Colonic mucosa (tissue), 4 donors: ENCODE data around the gene AFF4. TPM values are rescaled to one million over a fixed set of nuclear protein-coding genes. Genes with fewer than 3 reads are reported as not detected.

Source experiments
- DNase-seq: peaks from one replicate; pipeline ENCODE4 v3.0.0-alpha.2; 2020
- H3K27ac ChIP-seq: fragments of 200-600 bp; one replicate; pipeline ENCODE4 v1.8.0; 2021
- H3K27me3 ChIP-seq: fragments of 200-600 bp; one replicate; pipeline ENCODE4 v1.8.0; 2021
- H3K36me3 ChIP-seq: fragments of 200-600 bp; one replicate; pipeline ENCODE4 v1.8.0; 2021
- H3K4me1 ChIP-seq: fragments of 200-600 bp; one replicate; pipeline ENCODE4 v1.8.0; 2021; ENCODE audit warnings: mild to moderate bottlenecking
- H3K4me3 ChIP-seq: fragments of 200-600 bp; one replicate; pipeline ENCODE4 v1.8.0; 2021
- H3K9ac ChIP-seq, 2 donors: one replicate each; pipeline ENCODE4 v1.7.0; 2013; ENCODE audit warnings: control low read depth in 2 of 2, low read depth in 2 of 2, low read length in 2 of 2
- H3K9me3 ChIP-seq: fragments of 200-600 bp; one replicate; pipeline ENCODE4 v1.8.0; 2021
- CTCF ChIP-seq: fragments of 200-600 bp; IDR thresholded peaks from one replicate; pipeline ENCODE4 v1.8.0; 2022; ENCODE audit warnings: antibody characterized with exemption, mild to moderate bottlenecking
- intact Hi-C: fragments of 100-400 bp; cut with DNase I; formaldehyde crosslinking; loops from one replicate; pipeline ENCODE4 v1.14.1; 2022
- total RNA-seq, 2 donors: library from RNA; stranded (reverse); fragmentation: NEBNext Ultra II Directional in 1 of 2; extraction: Animal tissue kit (Norgen Biotek cat#: 25700) in 1 of 2; gene quantifications; one replicate each; pipeline ENCODE4 v1.2.1, GENCODE V29; 2021
- donor health status: healthy.
- donor health status: DM: no; HTN: no; CAD: no.
- donor health status: DM: no; HTN: no; CAD: no.

Gene AFF4
- total RNA-seq, 2 donors from 2014 or later, result 42.4 to 75.2 TPM

DNA sequence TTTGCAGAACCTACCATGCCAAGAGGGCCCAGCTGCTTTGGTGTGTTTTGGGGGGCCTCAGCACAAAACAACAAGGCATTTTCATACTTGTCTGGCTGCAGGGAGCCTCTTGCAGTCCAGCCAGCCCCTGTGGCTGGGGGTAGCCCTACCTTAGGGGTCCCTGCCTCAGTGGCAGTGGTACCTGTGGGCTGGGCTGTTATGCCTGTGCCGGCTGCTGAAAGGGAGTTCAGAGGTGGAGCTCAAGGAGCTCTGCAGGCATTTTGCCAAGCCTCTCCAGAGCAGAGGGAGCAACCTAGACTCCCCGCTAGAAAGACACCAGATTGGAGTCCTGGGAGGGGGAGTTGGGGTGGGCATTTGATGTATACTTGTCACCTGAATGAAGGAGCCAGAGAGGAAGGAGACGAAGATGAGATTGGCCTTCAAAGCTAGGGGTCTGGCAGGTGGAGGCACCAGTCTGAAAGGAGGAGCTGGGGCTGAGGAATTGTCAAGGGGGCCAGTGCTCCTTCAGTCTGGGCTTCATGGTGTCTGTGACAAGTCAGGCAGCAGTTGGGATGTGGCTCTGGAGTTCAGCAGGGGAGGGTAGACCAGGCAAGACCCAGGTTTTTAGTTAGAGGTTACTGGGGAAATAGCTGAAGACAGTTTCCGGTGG, 134.5 kb downstream of the AFF4 start:
- no peaks in the 10 kb centered on the region for H3K4me1 ChIP-seq
- H3K4me3 ChIP-seq, result peak overlapping the region; percentile 85
- no peaks in the 10 kb centered on the region for H3K27me3 ChIP-seq
- peak overlapping the region; percentile 93 to 97 for H3K9ac ChIP-seq
- intact Hi-C loops, result loop anchor here (10.0 kb wide), 2 partner anchors 304 to 444 kb away; no protein-coding TSS in a partner anchor
- no peaks in the 10 kb centered on the region for H3K36me3 ChIP-seq
- TF ChIP-seq CTCF, result no peak
- no peaks in the 10 kb centered on the region for H3K9me3 ChIP-seq
- no peak overlapping the region for H3K27ac ChIP-seq
- peak; percentile 45 for DNase-seq

DNA sequence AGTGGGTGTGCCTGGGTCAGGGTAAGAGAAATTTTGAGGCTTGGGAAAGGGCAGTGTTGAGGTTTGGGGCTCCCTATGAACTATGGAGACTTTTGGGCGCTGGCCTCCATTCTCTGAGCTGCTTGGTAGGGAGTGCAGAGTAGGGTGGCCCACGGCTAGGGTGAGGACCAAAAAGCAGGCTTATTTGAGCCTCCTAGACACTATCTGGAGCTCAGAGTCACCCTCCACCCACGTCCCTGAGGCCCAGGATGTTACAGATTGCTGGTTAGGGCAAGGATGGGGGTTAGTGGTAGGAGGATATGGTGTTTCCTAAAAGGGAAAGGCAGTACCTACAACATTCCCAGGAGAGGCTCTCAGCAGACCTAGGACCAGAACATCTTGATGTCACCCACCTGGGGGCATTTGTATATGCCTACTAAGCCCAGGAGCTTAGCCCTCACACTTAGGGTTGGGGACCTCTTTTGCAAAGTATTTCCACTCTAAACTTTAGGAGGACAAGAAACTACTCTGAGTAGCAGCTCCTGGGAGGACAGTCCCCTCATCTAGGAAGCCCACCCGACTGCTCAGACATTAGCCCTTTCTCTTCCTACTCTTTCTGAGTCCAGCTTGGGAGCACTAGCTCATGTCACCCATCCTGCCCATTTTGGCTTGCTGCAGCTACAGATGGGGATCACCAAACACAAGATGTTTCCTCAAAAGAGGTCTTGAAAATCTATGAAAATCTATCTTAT, 135.3 kb downstream of the AFF4 start:
- Histone ChIP-seq H3K27me3 (no peaks in the 10 kb centered on the region), H3K4me1 (no peaks in the 10 kb centered on the region), H3K9ac (no peak overlapping the region), H3K4me3 (no peak overlapping the region), H3K27ac (no peak overlapping the region), H3K36me3 (no peaks in the 10 kb centered on the region), H3K9me3 (no peaks in the 10 kb centered on the region)
- TF ChIP-seq CTCF, result no peak
- DNase-seq, result no peak
- intact Hi-C loops, result loop anchor here (10.0 kb wide), 2 partner anchors 303 to 443 kb away; no protein-coding TSS in a partner anchor

DNA sequence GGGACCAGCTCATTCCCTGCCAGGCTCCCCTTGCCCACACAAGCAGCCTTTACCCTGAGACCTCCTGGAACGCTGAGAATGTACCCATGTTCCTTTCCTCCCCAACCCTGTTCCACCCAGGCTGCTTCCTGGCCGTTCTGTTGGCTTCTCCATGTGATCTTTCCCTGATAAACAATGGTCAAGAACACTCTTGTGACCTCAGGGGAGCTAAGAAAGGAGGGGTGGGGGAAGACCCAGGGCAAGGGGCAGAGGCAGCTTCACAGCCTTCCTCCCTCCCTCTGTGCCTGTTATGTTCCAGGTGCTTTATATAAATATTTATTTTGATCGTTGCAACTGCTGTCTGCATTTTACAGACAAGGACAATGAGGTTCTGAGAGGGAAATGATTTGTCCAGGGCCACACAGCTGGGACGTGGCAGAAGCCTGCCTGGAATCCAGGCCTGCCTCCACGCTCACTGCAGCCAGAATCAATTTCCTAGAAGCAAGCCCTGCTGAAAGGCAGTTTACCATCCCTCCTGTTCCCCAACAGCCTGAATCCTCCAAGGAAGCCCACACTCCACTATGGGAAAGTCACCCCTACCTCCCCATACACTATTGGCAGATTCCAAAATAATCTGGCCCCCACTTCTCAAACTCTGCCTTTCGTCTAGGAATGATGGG, 136.9 kb downstream of the AFF4 start:
- no peak for TF ChIP-seq CTCF
- DNase-seq, result no peak
- no peaks in the 10 kb centered on the region for H3K4me1 ChIP-seq
- no peaks in the 10 kb centered on the region for H3K27me3 ChIP-seq
- H3K9me3 ChIP-seq, result no peaks in the 10 kb centered on the region
- no peak overlapping the region for H3K9ac ChIP-seq
- intact Hi-C loops, result loop anchor here (10.0 kb wide), 2 partner anchors 302 to 442 kb away; no protein-coding TSS in a partner anchor
- no peaks in the 10 kb centered on the region for H3K36me3 ChIP-seq
- H3K27ac ChIP-seq, result no peak overlapping the region
- H3K4me3 ChIP-seq, result no peak overlapping the region

GRCh38 chr5:132825834-132826391, 137.5 kb downstream of the AFF4 start:
- no peaks in the 10 kb centered on the region for H3K4me1 ChIP-seq
- intact Hi-C loops, result loop anchor here (10.0 kb wide), 2 partner anchors 301 to 441 kb away; no protein-coding TSS in a partner anchor
- no peak overlapping the region for H3K27ac ChIP-seq
- no peak for DNase-seq
- H3K9me3 ChIP-seq, result no peaks in the 10 kb centered on the region
- H3K4me3 ChIP-seq, result no peak overlapping the region
- H3K36me3 ChIP-seq, result no peaks in the 10 kb centered on the region
- no peak for TF ChIP-seq CTCF
- no peak overlapping the region for H3K9ac ChIP-seq
- H3K27me3 ChIP-seq, result no peaks in the 10 kb centered on the region

Other genes starting within 250 kb of the AFF4 start
- 1 to 10 TPM; 4.0 to 5.2 TPM for gene KIF3A, start 226.1 kb downstream of the AFF4 start, total RNA-seq
- 10 to 100 TPM in 1 of 2 donors, 1 to 10 TPM in 1; 7.1 to 22.9 TPM for gene CCNI2, start 216.2 kb downstream of the AFF4 start, total RNA-seq
- gene SEPTIN8, start 186.4 kb downstream of the AFF4 start, total RNA-seq, result 10 to 100 TPM; 57.6 to 84.2 TPM
- gene SOWAHA, start 150.3 kb downstream of the AFF4 start, total RNA-seq, result 10 to 100 TPM; 12.4 to 30.7 TPM
- 10 to 100 TPM; 36.9 to 64.1 TPM for gene SHROOM1, start 133.0 kb downstream of the AFF4 start, total RNA-seq
- gene GDF9, start 97.2 kb downstream of the AFF4 start, total RNA-seq, result under 1 TPM; 0.64 to 0.69 TPM
- 100 to 1,000 TPM; 885 to 920 TPM for gene UQCRQ, start 97.0 kb downstream of the AFF4 start, total RNA-seq
- 1 to 10 TPM; 3.6 to 7.7 TPM for gene LEAP2, start 90.0 kb downstream of the AFF4 start, total RNA-seq
- 10 to 100 TPM; 24.2 to 31.9 TPM for gene ZCCHC10, start 62.9 kb upstream of the AFF4 start, total RNA-seq
- 100 to 1,000 TPM in 1 of 2 donors, 10 to 100 TPM in 1; 91.2 to 132 TPM for gene HSPA4, start 88.4 kb upstream of the AFF4 start, total RNA-seq